Endothelial cell of umbilical vein (primary cell): ENCODE results near the gene RNF11. TPM values are rescaled to one million over a fixed set of nuclear protein-coding genes. Genes with fewer than 3 reads are reported as not detected.

ENCODE experiments used
- BruUV-seq: library from RNA; stranded (reverse); fragments of 400-500 nt; replicated peaks from 2 replicates; lab custom pipeline; 2021; lab: Mats Ljungman, UMichigan
- CTCF ChIA-PET: fragments of 300-600, 350-600 bp; sonication (Branson Sonifier 250); formaldehyde crosslinking; loops from one replicate; lab custom pipeline; 2021; ENCODE audit warnings: antibody characterized with exemption, inconsistent platforms; lab: Charles Lee
- POLR2A ChIA-PET: fragments of 300-600, 350-600 bp; sonication (Branson Sonifier 250); formaldehyde crosslinking; loops from one replicate; lab custom pipeline; 2021; ENCODE audit warnings: antibody characterized with exemption, inconsistent platforms; lab: Charles Lee
- DNase-seq: peaks from one replicate; pipeline ENCODE4 v3.0.0-alpha.2; 2011; ENCODE audit warnings: low read depth, low spot score
- FAIRE-seq: peaks from 2 replicates; lab custom pipeline; 2011; peaks lifted over from hg19 to GRCh38; lab: Jason Lieb, UNC
- H2AFZ ChIP-seq: 2 replicates; pipeline ENCODE4 v1.6.0; 2012; ENCODE audit warnings: low read depth, low read length, control low read depth, inconsistent platforms
- H3K27ac ChIP-seq: 2 replicates; pipeline ENCODE4 v1.5.1; 2011; ENCODE audit warnings: low read depth, mild to moderate bottlenecking, control low read depth, low read length, moderate library complexity; ENCODE audit not compliant: insufficient read depth
- H3K27me3 ChIP-seq, 2 experiments: 2 replicates each; pipeline versions ENCODE4 v1.6.0 to v1.6.1; 2011; ENCODE audit warnings: low read length in 2 of 2, mixed read lengths in 1 of 2; ENCODE audit not compliant: control insufficient read depth in 2 of 2, insufficient read depth in 2 of 2
- H3K36me3 ChIP-seq, 2 experiments: 2 replicates in 1 of 2; 3 replicates in 1 of 2; pipeline ENCODE4 v1.5.1; 2011; ENCODE audit warnings: low read length in 2 of 2, mild to moderate bottlenecking in 1 of 2, moderate library complexity in 1 of 2; ENCODE audit not compliant: control insufficient read depth in 2 of 2, insufficient read depth in 2 of 2; ENCODE audit errors: extremely low read depth in 1 of 2
- H3K4me1 ChIP-seq: 3 replicates; pipeline ENCODE4 v1.5.1; 2011; ENCODE audit warnings: mild to moderate bottlenecking, low read length; ENCODE audit not compliant: control insufficient read depth, insufficient read depth; ENCODE audit errors: extremely low read depth
- H3K4me2 ChIP-seq: 2 replicates; pipeline ENCODE4 v1.6.1; 2011; ENCODE audit warnings: low read length, control low read depth, mixed read lengths; ENCODE audit not compliant: insufficient read depth
- H3K4me3 ChIP-seq, 3 experiments: fragments of 200-600 bp in 1 of 3; sonication (generic), shearing (Covaris generic) in 1 of 3; replicated peaks in 1 of 3; 2 replicates each; pipeline ENCODE4 v1.5.1; 2011 to 2016; ENCODE audit warnings: control low read depth in 3 of 3, low read length in 3 of 3, mild to moderate bottlenecking in 2 of 3, inconsistent platforms in 1 of 3, low read depth in 1 of 3, moderate library complexity in 1 of 3; ENCODE audit not compliant: insufficient read depth in 1 of 3
- H3K79me2 ChIP-seq: 2 replicates; pipeline ENCODE4 v1.6.0; 2012; ENCODE audit warnings: low read length, inconsistent platforms; ENCODE audit not compliant: control insufficient read depth, insufficient read depth
- H3K9ac ChIP-seq: replicated peaks from 2 replicates; pipeline ENCODE3; 2011; ENCODE audit warnings: low read length, control low read depth; ENCODE audit not compliant: insufficient read depth; ENCODE audit errors: extremely low read depth
- H3K9me1 ChIP-seq: replicated peaks from 3 replicates; pipeline ENCODE4 v1.6.0; 2011; ENCODE audit warnings: mild to moderate bottlenecking, low read length; ENCODE audit not compliant: control insufficient read depth, insufficient read depth; ENCODE audit errors: extremely low read depth
- H3K9me3 ChIP-seq: replicated peaks from 2 replicates; pipeline ENCODE4 v1.5.1; 2012; ENCODE audit warnings: low read length, inconsistent platforms; ENCODE audit not compliant: control insufficient read depth, insufficient read depth
- H4K20me1 ChIP-seq: replicated peaks from 2 replicates; pipeline ENCODE3; 2011; ENCODE audit warnings: mild to moderate bottlenecking, low read length; ENCODE audit not compliant: control insufficient read depth, insufficient read depth; ENCODE audit errors: extremely low read depth
- FOS ChIP-seq: IDR thresholded peaks from 2 replicates; pipeline ENCODE4 v1.6.1; 2011; ENCODE audit warnings: mild to moderate bottlenecking, low read length, moderate library complexity, borderline replicate concordance; ENCODE audit not compliant: insufficient read depth
- JUN ChIP-seq: IDR thresholded peaks from 2 replicates; pipeline ENCODE4 v1.6.1; 2011; ENCODE audit warnings: borderline replicate concordance, low read depth; ENCODE audit not compliant: insufficient read length, insufficient read depth
- POLR2A ChIP-seq: IDR thresholded peaks from 2 replicates; pipeline ENCODE4 v1.6.1; 2012; ENCODE audit warnings: low read depth, mild to moderate bottlenecking, control low read depth, low read length
- POLR2AphosphoS5 ChIP-seq: IDR thresholded peaks from 2 replicates; pipeline ENCODE4 v1.6.1; 2012; ENCODE audit warnings: low read depth, mild to moderate bottlenecking, control low read depth, low read length, moderate library complexity; ENCODE audit not compliant: insufficient read depth
- dilution Hi-C: fragments of 300-500 bp; cut with MboI; formaldehyde crosslinking; loops from one replicate; pipeline ENCODE4 v1.15.0; 2019; ENCODE audit warnings: low sequenced_read_pairs; ENCODE audit not compliant: extremely low pct_ligation_motif_present
- intact Hi-C: fragments of 100-400 bp; cut with micrococcal nuclease; formaldehyde crosslinking; loops from one replicate; pipeline ENCODE4 v1.10.0; 2022
- polyA plus RNA-seq, 4 experiments: library from polyadenylated mRNA; depleted of rRNA in 3 of 4; stranded (reverse) in 3 of 4; unstranded in 1 of 4; fragments of >200 nt; gene quantifications; 2 replicates each; pipeline versions ENCODE4 v1.2.1 to v1.2.3, GENCODE V29; 2011 to 2012; ENCODE audit warnings: missing spikeins in 1 of 4
- total RNA-seq: library from RNA; stranded (reverse); gene quantifications from 2 replicates; pipeline ENCODE4 v1.2.3, GENCODE V29; 2021

The RNF11 gene
- total and polyA plus RNA-seq, 2 donors (not counting 3 experiments of a cell fraction or from before 2014, with no cell fraction given) = 75.2 to 82.9 TPM

DNA sequence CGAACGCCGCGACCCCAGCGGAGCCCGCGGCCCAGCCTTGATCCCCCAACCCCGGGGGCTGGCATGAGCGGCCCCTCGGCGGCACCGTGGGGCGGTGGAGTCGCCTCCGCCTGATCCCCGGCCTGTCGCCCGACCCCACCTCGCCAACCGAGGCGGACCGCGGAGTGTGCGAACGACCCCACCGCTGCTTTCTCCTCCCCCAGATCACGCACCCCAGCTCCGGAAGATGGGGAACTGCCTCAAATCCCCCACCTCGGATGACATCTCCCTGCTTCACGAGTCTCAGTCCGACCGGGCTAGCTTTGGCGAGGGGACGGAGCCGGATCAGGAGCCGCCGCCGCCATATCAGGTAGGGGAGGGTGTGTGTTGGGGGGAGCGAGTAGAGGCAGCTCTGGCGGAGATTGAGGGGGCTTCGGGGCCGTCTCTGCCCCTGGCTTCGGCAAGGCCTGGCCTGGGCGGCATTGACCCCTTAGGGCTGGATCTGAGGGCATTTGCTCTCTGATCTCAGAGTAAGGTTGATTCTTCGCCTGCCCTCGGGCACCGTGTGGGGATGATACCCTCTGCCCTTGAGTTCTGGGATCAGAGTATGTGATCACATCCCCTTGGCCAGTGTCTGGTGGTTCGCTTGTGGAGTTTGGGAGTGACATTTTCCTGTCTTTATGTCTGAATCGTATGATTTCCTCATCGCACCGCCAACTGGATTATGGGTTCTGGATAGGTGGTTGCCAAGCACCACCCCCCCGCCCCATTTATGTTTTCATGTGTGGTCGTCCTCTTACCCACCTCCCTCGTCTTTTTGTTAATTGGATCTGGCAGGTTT is 668 bp downstream of the RNF11 start:
- Histone ChIP-seq H3K36me3 (no peaks in the 10 kb centered on the region), H3K4me2 (peak overlapping the region; percentile 99), H2AFZ (peak overlapping the region; percentile 74), H3K4me1 (peaks cover 23% of the 10 kb centered on the region), H3K9me3 (no peaks in the 10 kb centered on the region), H3K27ac (peak overlapping the region; percentile 97), H3K79me2 (peaks cover 53% of the 10 kb centered on the region), H3K4me3 (peak overlapping the region; percentile 88 to 98 (median 91)), H3K27me3 (no peaks in the 10 kb centered on the region), H3K9me1 (no peaks in the 10 kb centered on the region), H4K20me1 (peaks cover 3% of the 10 kb centered on the region), H3K9ac (peak overlapping the region; percentile 99)
- dilution Hi-C loops (no loop called here), intact Hi-C loops (loop anchor here (1.0 to 10.0 kb wide), 5 partner anchors 28 to 298 kb away; no protein-coding TSS in a partner anchor)
- CTCF ChIA-PET = interaction anchor here (0.5 to 2.7 kb wide), 6 partner anchors 20 to 616 kb away, joined by 3 to 19 read pairs (median 4); no protein-coding TSS in a partner anchor
- TF ChIP-seq POLR2AphosphoS5 (no peak), POLR2A (peak; percentile 44)
- DNase-seq = peak; percentile 69
- TSS peak; percentile 85 for BruUV-seq
- POLR2A ChIA-PET = interaction anchor here (0.7 kb wide), 1 partner anchor 379 kb away, joined by 6 read pairs; no protein-coding TSS in a partner anchor
- FAIRE-seq = peak; percentile 69

DNA sequence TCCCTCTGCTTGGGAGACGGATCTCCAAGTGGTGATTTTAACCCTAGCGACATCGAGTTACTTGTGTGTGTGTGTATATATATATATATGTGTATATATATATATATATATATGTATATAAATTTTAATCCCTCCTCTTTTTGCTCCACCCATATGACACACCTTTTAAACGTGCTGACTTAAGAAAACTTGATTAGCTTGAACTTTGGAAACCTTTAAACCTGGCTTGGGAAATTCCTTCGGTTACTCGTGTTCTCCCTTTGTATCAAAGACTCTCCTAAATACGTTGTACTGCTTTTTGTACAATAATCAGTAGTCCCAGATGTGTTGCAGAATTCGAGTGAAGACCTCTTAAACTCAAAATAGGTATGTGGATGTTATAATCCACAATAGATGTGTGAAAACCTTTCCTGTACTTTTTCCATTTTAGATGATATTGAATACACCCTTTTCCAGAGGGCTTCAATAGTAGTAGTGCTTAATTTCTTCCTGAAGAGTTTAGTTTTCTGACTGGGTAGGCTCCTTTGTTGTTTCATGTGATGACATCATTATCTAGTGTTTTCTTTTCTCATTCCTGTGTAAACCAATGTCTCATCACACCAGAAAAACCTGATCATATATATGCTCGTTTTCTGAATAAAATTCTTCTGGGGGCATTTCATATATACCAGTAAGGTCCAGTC is 1.4 kb downstream of the RNF11 start:
- ChIA-PET POLR2A (interaction anchor here (1.4 kb wide), 1 partner anchor 10 kb away, joined by 3 read pairs; no protein-coding TSS in a partner anchor), CTCF (interaction anchor here (1.1 to 2.7 kb wide), 3 partner anchors 14 to 59 kb away, joined by 3 to 19 read pairs (median 4); no protein-coding TSS in a partner anchor)
- no peaks in the 10 kb centered on the region for H3K36me3 ChIP-seq
- no peaks in the 10 kb centered on the region for H3K9me3 ChIP-seq
- peaks cover 26% of the 10 kb centered on the region for H3K4me1 ChIP-seq
- peaks cover 3% of the 10 kb centered on the region for H4K20me1 ChIP-seq
- intact Hi-C loops (loop anchor here (1.0 to 10.0 kb wide), 2 partner anchors 59 to 297 kb away; no protein-coding TSS in a partner anchor), dilution Hi-C loops (no loop called here)
- H3K9ac ChIP-seq = peak overlapping the region; percentile 99
- H2AFZ ChIP-seq = no peak overlapping the region
- peak; percentile 67 for FAIRE-seq
- peak overlapping the region; percentile 99 for H3K4me2 ChIP-seq
- H3K27ac ChIP-seq = peak overlapping the region; percentile 97
- no peaks in the 10 kb centered on the region for H3K27me3 ChIP-seq
- peak overlapping the region; percentile 88 to 98 (median 91) for H3K4me3 ChIP-seq
- H3K79me2 ChIP-seq = peaks cover 60% of the 10 kb centered on the region
- DNase-seq = peak; percentile 58
- TF ChIP-seq JUN (peak; percentile 47), FOS (no peak)
- no peaks in the 10 kb centered on the region for H3K9me1 ChIP-seq
- TSS peak; percentile 27 for BruUV-seq
